ENCODE data around the gene SLC12A3.
"Not testable (repeated sequence)": the region's sequence is repeated elsewhere in the genome, so short reads cannot be mapped to it uniquely, and the experiment has no call there.

The SLC12A3 gene

DNA sequence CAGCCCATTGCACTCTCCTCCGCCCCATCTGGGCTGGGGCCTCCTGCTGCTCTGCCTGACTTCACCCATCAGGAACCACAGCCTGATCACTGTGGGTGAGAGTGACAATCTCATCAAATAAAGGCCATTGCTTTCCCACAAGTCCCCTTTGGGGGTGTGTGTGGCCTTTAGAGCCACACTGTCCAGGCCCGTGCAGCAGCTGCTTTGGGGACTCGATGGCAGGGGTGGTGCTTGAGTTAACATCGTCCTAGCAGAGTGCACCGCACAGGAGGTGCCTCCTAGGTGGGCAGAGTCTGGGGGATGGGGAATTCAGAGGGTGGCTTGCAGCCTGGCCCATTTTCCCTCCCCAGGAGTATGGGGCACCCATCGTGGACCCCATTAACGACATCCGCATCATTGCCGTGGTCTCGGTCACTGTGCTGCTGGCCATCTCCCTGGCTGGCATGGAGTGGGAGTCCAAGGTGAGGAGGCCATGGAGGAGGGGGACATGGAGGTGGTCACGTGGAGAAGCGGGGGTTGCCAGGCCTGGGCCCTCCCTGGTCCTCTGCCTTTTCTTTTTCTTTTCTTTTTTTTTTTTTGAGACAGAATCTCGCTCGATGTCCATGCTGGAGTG lies 5.4 kb downstream of the SLC12A3 start:
- no peak for DNase-seq

DNA sequence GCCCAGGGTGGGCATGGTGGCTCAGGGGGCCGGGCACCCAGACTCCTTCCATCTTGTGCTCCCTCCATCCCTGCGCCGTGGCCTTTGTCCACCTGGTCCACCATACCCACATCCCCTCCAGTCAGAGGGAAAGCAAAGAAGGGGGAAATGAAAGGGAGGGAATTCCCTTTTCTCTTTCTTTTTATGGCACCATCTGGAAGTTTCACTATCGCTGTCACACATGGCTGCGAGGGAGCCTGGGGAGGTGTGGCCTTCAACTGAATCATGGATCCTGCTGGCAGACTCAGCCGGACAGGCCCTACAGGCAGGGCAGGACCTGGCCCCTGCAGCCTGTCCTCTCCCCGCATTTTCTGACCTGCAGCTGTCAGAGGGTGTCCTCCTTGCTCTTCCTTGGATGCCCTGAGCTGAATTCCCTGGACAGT lies 6.2 kb downstream of the SLC12A3 start:
- DNase-seq: no peak

DNA sequence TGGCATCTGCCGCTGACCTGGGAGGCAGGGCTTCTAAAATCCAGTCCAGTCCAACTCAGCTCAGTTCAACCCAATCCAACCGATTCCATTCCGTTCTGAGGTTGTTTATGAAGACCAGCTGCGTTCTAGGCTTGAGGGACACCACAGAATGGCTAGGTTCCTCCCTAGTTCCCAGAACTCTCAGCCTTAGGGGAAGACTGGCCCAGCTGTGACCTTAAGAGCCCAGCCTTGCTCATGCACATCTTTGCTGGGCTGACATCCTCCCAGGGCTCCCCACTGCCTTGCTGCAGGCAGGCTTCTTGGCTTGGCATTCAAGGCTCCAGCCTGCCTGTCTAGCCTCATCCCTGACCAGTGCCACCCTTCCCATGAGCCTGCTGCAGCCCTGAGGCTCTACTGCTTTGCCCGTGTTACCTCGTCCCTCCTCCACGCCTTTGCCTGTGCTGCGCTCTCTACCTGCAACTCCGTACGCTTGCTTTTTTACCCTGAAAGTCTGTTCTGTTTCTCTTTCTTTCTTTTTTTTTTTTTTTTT lies 7.9 kb downstream of the SLC12A3 start:
- no peak for DNase-seq

DNA sequence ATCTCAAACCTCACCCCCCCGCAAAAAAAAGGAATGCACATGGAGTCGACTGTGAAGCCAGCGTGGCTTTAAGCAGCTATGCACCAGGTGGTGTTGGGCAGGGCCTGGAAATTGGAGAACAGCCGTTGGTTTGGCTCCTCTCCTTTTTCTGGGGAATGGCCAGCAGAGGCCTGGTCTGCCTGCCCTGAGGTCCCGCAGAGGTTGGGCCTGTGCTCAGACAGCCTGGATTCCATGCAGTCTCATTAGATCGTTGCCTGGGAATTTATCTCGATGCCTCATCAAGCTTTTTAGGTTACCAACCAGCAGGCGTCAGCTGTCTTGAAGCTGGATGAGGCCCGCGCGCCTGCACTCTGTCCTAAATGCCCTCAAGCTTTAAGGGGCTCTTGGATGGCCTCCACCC lies 9.8 kb downstream of the SLC12A3 start:
- DNase-seq: no peak

DNA sequence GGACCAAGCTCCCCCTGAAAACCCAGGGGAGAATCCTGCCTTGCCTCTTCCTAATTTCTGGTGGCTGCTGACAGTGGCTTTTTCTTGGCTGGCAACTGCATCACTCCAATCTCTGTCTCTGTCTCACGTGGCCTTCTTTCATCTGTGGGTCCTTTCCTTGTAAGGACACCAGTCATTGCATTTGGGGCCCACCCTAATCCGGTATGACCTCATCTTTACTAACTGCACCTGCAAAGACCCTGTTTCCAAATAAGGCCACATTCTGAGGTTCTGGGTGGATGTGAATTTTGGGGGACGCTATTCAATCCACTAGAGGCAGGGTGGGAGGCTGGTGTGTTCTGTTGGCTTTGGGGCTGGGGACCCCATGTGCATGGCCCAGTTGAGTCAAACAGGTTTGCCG lies 11.0 kb downstream of the SLC12A3 start:
- no peak for DNase-seq

DNA sequence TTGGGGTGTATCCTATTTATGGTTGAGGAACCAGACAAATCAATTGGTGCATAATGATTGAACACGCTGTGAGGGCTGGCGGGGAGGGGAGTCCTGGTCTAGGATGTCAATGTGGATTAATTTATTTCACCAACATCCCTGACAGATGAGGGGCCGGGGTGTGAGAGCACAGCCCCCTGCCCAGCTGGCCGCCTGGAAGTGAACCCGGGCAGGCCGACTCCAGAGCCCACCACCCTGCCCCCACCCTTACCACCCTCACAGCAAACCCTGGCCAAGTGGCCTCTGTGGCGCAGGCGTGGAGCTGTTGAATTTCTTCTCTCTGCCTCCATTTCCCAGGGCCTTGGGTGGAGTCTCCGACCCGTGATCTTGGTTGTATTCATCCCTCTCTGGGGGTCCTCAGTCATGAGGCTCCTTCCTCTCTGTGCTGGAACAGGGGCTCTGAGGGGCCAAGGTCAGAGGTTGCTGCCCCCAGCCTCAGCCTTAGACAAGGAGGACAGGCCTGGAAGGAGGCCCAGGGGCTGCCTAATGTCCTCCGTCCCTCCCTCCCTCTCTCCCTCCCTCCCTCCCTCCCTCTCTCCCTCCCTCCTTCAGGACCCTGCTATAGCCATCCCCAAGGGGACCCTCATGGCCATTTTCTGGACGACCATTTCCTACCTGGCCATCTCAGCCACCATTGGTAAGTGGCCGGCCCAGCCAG lies 12.6 kb downstream of the SLC12A3 start:
- no peak for DNase-seq

DNA sequence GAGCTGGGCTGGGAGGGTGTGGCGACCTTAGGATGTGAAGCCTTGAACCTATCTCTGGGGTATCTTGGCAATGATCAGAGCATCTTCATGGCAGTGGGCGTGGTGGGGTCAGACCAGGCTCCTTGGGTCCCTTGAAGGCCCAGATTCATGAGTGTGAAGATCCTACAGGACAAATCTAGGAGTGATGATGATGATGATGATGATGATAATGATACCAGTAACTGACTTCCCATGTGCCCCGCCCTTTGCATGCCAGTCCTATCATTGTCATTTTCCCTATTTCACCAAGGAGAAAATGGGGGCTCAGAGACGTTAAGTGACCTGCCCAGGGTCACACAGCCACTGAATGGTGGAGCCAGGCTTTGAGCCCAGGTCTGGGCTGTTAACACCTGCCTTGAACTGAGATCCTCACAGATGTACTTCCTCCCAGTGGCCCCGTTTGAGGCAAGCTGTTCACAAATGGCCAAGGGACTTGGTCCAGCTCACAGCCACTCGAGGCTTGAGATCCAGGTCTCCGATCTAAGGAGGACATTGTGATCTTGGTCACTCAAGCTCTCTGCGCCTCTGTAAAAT lies 13.4 kb downstream of the SLC12A3 start:
- no peak for DNase-seq

DNA sequence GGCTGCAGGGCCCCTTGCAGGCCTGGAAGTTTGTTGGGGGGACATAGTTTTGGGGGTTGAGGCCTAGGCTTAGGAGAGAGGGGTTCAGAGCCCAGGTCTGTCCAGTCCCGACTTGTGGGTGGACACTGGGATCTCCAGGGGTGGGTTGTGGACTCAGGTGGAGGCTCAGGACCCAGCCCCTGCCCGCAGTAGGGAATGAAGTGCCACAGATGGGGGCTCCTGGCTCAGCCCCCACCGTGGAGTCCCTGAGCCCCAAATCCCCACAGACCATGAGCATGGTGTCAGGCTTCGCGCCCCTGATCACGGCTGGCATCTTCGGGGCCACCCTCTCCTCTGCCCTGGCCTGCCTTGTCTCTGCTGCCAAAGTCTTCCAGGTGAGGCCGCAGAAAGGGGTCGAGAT lies 14.3 kb downstream of the SLC12A3 start:
- DNase-seq: no peak

DNA sequence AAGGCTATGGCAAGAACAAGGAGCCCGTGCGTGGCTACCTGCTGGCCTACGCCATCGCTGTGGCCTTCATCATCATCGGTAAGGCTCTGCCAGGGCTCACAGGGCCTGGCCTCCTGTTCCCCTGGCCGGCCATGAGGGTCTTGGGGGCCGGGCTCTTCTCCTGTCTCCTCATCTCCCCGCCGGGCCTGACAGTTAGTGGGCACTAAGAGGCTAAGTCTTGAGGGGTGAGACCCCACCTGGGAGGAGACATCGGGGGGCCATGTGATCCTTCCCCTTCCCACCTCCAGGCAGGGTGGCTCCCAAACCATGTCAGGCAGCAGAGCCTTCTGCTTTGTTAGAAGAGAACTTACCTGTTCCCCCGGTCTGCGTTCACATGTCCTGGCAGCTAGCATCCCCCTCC lies 15.2 kb downstream of the SLC12A3 start:
- DNase-seq: no peak

DNA sequence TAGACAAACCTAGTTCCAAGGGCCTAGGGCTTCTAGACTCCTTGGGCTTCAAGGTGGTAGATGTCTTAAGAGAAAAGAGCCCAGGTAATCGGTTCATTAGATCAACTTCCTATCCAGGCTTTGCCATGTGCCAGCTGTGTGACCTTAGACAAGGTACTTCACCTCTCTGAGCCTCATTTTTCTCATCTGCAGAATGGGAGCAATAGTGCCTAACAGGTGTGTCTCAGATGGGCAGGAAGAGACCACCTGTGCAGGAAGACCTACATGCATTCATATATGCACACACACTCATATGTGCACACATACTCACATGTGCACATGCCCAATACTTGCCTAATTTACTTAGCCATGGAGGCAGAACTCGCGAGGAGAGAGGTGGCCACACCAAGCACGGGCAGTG lies 15.7 kb downstream of the SLC12A3 start:
- no peak for DNase-seq

DNA sequence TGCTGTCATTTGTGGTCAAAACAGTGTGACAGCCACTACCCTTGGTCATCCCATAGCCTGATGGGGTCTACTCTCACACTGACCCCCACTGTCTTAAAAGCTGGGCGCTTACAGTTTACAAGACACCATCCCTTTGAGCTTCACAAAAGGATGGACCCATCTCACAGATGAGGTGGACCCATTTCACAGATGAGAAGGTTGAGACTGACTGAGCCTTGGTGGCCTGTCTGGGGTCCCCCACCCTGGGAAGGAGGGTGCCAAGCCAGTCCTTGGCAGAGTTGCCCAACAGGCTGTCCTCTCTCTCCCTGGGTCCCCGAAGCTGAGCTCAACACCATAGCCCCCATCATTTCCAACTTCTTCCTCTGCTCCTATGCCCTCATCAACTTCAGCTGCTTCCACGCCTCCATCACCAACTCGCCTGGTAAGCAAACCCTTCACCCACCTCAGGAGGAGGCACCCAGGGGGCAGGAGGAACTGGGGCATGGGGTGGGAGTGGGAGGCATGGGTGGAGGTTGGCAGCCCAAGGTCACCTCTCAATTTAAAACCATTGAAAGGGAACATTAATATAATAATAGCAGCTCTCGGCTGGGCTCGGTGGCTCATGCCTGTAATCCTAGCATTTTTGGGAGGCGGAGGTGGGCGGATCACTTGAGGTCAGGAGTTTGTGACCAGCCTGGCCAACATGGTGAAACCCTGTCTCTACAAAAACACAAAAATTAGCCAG lies 17.2 kb downstream of the SLC12A3 start:
- no peak for DNase-seq

DNA sequence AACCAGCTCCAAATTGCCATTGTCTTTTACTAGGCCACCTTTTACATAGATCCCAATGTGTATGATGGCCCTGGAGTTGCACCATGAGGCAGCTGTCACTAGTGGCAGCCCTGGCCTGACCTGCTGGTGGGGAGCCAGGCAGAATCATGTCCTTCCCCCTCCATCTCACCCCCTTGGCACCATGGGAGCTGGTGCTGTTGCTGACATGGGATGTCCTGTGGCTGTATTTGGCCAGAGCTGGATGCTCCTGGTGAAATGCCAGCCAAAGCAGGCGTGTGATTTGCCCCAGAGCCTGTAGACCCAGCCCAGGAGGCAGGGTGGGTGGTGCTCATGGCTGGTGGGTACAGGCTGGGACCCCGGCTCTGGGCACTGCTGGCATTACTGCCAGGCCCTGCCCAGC lies 18.6 kb downstream of the SLC12A3 start:
- DNase-seq: no peak

DNA sequence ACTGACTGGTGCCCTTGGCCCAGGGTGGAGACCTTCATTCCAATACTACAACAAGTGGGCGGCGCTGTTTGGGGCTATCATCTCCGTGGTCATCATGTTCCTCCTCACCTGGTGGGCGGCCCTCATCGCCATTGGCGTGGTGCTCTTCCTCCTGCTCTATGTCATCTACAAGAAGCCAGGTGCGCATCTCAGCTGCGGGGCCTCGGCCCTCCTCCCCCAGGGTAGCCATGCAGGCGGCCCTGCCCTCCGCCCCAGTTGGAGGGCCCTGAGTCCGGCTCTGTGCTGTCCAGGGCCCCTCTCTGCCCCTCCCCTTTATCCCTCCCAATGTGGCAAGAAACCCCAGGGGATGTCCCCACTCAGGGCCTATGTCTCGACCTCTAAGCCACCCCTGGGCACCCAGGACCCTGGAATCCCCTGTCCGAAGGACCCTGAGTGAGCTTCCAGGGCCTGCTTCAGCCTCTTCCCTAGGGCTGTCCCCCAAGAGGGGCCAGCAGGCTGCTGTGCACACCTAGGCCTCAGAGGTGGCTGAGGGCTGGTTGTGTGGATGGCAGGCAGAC lies 19.1 kb downstream of the SLC12A3 start:
- DNase-seq: no peak

DNA sequence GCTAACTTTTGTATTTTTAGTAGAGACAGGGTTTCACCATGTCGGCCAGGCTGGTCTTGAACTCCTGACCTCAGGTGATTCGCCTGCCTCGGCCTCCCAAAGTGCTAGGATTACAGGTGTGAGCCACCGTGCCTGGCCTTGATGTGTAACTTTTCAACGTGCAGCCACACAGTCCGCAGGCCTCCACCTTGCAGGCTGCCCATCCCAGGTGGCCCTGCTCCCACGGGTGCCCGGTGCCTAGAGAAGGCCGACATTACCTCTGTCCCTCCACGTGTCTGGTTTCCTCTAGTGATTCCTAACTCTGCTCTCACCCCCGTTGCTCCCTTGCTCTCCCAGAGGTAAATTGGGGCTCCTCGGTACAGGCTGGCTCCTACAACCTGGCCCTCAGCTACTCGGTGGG lies 19.9 kb downstream of the SLC12A3 start:
- not testable (repeated sequence) for DNase-seq

DNA sequence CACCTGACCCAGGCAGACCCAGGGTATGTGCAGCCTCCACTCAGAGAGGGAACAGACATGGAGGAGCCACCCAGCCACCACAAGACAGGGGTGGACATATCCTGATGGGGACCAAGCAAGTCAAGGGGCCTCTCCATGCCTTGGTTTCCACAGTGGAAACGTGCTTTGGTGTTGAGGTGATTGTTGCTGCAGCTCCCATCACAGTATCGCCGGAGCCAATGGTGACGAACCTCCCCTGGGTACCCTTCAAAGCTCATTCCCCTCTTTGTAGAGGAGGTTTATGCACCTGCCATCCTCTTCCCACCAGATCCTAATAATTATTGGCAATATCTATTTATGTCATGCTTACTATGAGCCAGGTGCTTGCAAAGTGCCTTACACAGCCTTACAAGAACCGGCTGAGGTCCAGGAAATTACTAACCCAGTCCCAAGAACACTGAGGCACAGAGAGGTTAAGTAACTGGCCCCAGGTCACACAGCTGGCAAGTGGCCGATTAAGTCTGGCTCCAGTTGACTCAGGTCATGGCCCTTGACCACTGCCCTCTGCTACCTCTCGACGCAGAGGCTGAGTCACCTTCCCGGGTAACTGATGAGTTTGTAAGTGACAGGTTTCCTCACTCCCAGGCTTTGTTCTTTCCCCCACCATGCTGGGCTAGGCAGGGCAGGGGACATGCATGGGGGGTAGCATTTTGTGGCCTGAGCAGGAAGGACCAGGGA lies 20.6 kb downstream of the SLC12A3 start:
- no peak for DNase-seq

DNA sequence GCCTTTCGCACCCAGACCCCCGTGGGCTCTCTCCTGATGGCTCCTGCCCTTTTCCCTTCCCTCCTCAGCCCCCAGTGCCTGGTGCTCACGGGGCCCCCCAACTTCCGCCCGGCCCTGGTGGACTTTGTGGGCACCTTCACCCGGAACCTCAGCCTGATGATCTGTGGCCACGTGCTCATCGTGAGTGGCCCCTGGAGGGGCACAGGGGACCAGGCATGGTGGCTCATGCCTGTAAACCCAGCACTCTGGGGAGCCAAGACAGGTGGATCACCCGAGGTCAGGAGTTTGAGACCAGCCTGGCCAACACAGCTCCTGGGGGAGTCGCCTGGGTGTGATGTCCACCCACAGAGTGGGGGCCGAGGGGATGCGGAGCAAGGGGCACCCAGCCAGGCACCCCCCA lies 21.3 kb downstream of the SLC12A3 start:
- no peak for DNase-seq

DNA sequence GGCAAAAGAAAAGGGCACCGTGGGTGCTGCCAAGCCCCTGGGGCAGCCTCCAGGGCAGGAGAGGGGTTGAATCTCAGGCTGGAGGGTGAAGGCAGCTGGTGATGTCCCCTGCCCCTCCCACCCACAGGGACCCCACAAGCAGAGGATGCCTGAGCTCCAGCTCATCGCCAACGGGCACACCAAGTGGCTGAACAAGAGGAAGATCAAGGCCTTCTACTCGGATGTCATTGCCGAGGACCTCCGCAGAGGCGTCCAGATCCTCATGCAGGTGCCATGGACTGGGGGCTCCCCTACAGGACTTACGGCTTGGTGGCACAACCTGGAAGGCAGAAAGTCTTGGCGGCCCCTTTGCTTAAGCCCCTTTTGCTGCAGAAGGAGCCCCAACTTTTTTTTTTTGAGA lies 21.8 kb downstream of the SLC12A3 start:
- no peak for DNase-seq

DNA sequence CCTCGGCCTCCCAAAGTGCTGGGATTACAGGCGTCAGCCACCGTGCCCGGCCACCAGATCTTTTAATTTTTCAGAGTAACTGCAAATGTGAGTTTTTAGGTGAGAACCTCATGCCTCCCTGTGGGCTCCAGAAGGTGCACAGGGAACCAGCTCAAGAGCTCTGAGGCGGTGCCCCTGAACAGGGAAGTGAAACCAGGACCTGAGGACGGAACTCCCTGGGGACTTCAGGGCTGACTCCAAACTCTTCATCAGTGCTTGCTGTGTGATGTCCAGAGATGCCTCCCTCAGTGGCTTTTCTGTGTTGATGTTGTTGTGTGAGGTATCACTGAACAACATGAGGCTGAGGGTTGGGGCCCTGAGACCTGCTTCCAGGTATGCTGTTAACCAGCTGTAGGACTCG lies 23.8 kb downstream of the SLC12A3 start:
- no peak for DNase-seq

DNA sequence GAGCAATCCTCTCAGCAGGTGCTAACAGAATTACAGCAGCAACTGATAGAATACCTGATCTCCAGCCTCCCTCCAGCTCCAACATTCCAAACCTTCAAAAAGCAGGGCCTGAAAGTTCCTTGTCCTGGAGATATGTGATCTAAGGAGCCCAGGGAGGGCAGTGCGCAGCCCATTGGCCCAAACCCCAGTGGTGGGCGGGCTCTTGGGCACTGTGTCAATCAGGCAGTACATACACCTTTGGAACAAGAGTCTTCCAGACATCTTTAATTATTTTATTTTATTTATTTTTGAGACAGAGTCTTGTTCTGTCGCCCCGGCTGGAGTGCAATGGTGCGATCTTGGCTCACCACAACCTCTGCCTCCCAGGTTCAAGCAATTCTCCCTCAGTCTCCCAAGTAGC lies 24.2 kb downstream of the SLC12A3 start:
- no peak for DNase-seq

DNA sequence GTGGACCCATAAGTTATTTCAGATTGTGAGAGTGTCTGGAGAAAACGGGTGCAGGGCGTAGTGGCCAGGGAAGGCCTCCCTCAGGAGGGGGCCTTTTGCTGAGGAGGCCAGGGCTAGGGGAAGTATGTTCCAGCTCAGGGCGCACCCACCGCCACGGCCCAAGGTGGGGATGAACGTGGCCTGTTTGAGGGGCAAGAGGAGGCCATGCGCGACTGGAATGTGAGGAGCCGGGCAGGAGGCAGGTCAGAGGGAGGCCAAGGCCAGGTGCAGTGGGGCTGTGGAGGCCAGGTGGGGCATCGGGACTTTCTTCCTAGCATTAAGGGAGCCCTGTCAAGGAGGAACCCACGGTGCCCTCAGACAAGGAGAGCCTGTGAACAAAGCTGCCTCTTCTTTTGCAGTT lies 26.7 kb downstream of the SLC12A3 start:
- DNase-seq: no peak

DNA sequence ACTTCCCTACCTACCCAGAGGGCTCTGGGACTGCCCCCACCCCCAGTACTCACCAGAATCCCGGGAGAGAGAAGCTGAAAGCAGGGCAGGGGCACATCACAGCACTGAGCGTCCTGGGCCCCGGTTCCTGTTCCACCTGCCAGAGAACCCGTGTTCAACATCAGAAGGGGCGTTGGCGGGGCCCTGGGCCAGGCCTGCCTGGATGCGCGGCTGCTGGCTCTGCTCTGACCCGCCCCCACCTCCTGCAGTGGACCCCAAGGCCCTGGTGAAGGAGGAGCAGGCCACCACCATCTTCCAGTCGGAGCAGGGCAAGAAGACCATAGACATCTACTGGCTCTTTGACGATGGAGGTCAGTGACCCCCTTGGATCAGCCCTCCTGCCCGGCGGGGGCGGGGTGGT lies 27.7 kb downstream of the SLC12A3 start:
- no peak for DNase-seq

DNA sequence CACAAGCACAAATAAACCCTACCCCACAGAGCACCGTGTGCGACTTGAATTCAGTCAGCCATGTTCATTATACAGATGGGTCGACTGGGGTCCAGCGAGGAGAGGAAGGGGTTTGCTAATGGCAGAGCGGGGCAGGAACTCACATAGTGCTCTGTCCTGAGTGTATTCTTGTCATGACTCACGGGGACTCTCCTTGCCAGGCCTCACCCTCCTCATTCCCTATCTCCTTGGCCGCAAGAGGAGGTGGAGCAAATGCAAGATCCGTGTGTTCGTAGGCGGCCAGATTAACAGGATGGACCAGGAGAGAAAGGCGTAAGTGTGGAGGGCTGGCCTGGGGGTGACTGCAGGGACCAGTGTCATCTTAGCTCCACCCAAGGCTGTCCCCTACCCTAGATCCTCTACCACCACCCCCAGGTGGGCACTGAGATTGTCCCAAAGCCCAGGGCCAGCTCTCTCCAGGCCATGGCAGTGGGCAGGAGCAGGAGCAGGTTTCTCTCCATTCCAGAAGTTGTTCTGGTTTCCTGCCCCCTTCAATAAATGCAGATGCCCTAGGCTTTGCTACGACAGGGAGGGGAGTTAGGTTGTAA lies 29.4 kb downstream of the SLC12A3 start:
- DNase-seq: no peak
